H1 (cell line): ENCODE results near the gene NFKBIZ. TPM values are rescaled to one million over a fixed set of nuclear protein-coding genes. Genes with fewer than 3 reads are reported as not detected.

Experiments used
- BRCA1 ChIP-seq: IDR thresholded peaks from 2 replicates; pipeline ENCODE4 v1.6.1; 2012; ENCODE audit warnings: low read depth, low read length, improper control_type of control experiment
- CBX8 ChIP-seq: fragments of 300-800, 300-1000 bp; sonication (generic); IDR thresholded peaks from 2 replicates; pipeline ENCODE4 v1.7.1; 2016; ENCODE audit warnings: low read depth, low read length, borderline replicate concordance
- CHD7 ChIP-seq: fragments of 300-600 bp; sonication (generic); IDR thresholded peaks from 2 replicates; pipeline ENCODE4 v1.7.1; 2012; ENCODE audit warnings: low read length, moderate library complexity, mild to moderate bottlenecking, inconsistent platforms; ENCODE audit not compliant: insufficient replicate concordance
- E2F6 ChIP-seq: IDR thresholded peaks from 2 replicates; pipeline ENCODE4 v1.6.1; 2012; ENCODE audit warnings: inconsistent platforms
- POLR2A ChIP-seq, 2 experiments: IDR thresholded peaks; 1 replicate in 1 of 2; 2 replicates in 1 of 2; pipeline ENCODE4 v1.6.1; 2011; ENCODE audit warnings: low read depth in 2 of 2, low read length in 2 of 2, mild to moderate bottlenecking in 2 of 2; ENCODE audit errors: control extremely low read depth in 1 of 2
- polyA plus RNA-seq, 7 experiments: library from polyadenylated mRNA; depleted of rRNA in 3 of 7; stranded (reverse) in 5 of 7; unstranded in 2 of 7; fragments of >200 nt in 5 of 7; fragments of 200-250 nt in 2 of 7; gene quantifications; 1 replicate in 5 of 7; 2 replicates in 1 of 7; 4 replicates in 1 of 7; pipeline versions ENCODE4 v1.2.1 to v1.2.3, GENCODE V29; 2011 to 2013; ENCODE audit warnings: missing spikeins in 2 of 7, mixed read lengths in 2 of 7
- total RNA-seq: library from RNA; stranded (reverse); fragmentation: NEBNext Ultra II Directional; extraction: Animal tissue kit (Norgen Biotek cat#: 25700); gene quantifications from 2 replicates; pipeline ENCODE4 v1.2.1, GENCODE V29; 2021

The NFKBIZ gene
- total and polyA plus RNA-seq, 2 of the 8 experiments (the other 6 are each of a cell fraction or from before 2014, with no cell fraction given) = 7.2 to 24.5 TPM

- no peak for TF ChIP-seq CHD7
- no peak for TF ChIP-seq CBX8
- TF ChIP-seq POLR2A (IDR thresholded peaks at IDR 0.05; ENCODE audit: control extremely low read depth in 1 of 2, low read depth in 2 of 2, low read length in 2 of 2) = no peak
- TF ChIP-seq BRCA1 = no peak
- TF ChIP-seq E2F6 = no peak
- TF ChIP-seq, all 59 proteins: peak for 0
Observed at GRCh38 chr3:101848326-101848725, 988 bp upstream of the NFKBIZ start (continued).
